ENCODE measurements around the gene TMEM254.

TMEM254 gene

GRCh38 chr10:80137031-80137862 is 58.8 kb downstream of the TMEM254 start:
- no peak overlapping the region for H3K27ac ChIP-seq (ENCODE audit: low read length)
- no peaks in the 10 kb centered on the region for H3K27me3 ChIP-seq (ENCODE audit: low read depth, low read length)
- H3K9ac ChIP-seq (ENCODE audit: low read length) = no peak overlapping the region
- no peaks in the 10 kb centered on the region for H3K36me3 ChIP-seq (replicated peaks; ENCODE audit: low read depth, low read length)
- no peak overlapping the region for H3K4me2 ChIP-seq (ENCODE audit: low read length)
- no peak for TF ChIP-seq CTCF (IDR thresholded peaks at IDR 0.05; ENCODE audit: low read depth, low read length)
- TF ChIP-seq EZH2phosphoT487 (IDR thresholded peaks at IDR 0.05; ENCODE audit: low read depth) = no peak
- no peaks in the 10 kb centered on the region for H3K9me3 ChIP-seq (ENCODE audit: insufficient read depth, low read length)
- no peaks in the 10 kb centered on the region for H4K20me1 ChIP-seq (ENCODE audit: insufficient read depth, low read length)
- no peak overlapping the region for H2AFZ ChIP-seq (ENCODE audit: low read depth, low read length)
- H3K4me1 ChIP-seq (ENCODE audit: low read length) = no peaks in the 10 kb centered on the region
- no peaks in the 10 kb centered on the region for H3K79me2 ChIP-seq (ENCODE audit: low read length)
- no peak overlapping the region for H3K4me3 ChIP-seq (ENCODE audit: low read length)

- Histone ChIP-seq H3K4me2 (ENCODE audit: low read length) (no peak overlapping the region), H4K20me1 (ENCODE audit: insufficient read depth, low read length) (no peaks in the 10 kb centered on the region), H3K4me3 (ENCODE audit: low read length) (no peak overlapping the region), H2AFZ (ENCODE audit: low read depth, low read length) (no peak overlapping the region), H3K79me2 (ENCODE audit: low read length) (no peaks in the 10 kb centered on the region), H3K27ac (ENCODE audit: low read length) (no peak overlapping the region), H3K4me1 (ENCODE audit: low read length) (no peaks in the 10 kb centered on the region), H3K27me3 (ENCODE audit: low read depth, low read length) (no peaks in the 10 kb centered on the region), H3K9me3 (ENCODE audit: insufficient read depth, low read length) (no peaks in the 10 kb centered on the region), H3K36me3 (replicated peaks; ENCODE audit: low read depth, low read length) (no peaks in the 10 kb centered on the region), H3K9ac (ENCODE audit: low read length) (no peak overlapping the region)
- TF ChIP-seq CTCF (IDR thresholded peaks at IDR 0.05; ENCODE audit: low read depth, low read length) (no peak), EZH2phosphoT487 (IDR thresholded peaks at IDR 0.05; ENCODE audit: low read depth) (no peak)
These were observed 59.5 kb downstream of the TMEM254 start for GRCh38 chr10:80137920-80138319.

- TF ChIP-seq EZH2phosphoT487 (IDR thresholded peaks at IDR 0.05; ENCODE audit: low read depth) = no peak
- TF ChIP-seq CTCF (IDR thresholded peaks at IDR 0.05; ENCODE audit: low read depth, low read length) = no peak
- Histone ChIP-seq H3K27ac (ENCODE audit: low read length) (no peak overlapping the region), H2AFZ (ENCODE audit: low read depth, low read length) (no peak overlapping the region), H3K27me3 (ENCODE audit: low read depth, low read length) (no peaks in the 10 kb centered on the region), H3K9ac (ENCODE audit: low read length) (no peak overlapping the region), H3K4me1 (ENCODE audit: low read length) (peaks cover 4% of the 10 kb centered on the region), H3K4me2 (ENCODE audit: low read length) (no peak overlapping the region), H4K20me1 (ENCODE audit: insufficient read depth, low read length) (0 out of 2 replicates have a peak, but pooled peaks cover 2% of the 10 kb centered on the region), H3K36me3 (replicated peaks; ENCODE audit: low read depth, low read length) (no peaks in the 10 kb centered on the region), H3K79me2 (ENCODE audit: low read length) (no peaks in the 10 kb centered on the region), H3K9me3 (ENCODE audit: insufficient read depth, low read length) (no peaks in the 10 kb centered on the region), H3K4me3 (ENCODE audit: low read length) (no peak overlapping the region)
These were observed 60.8 kb downstream of the TMEM254 start for GRCh38 chr10:80139265-80139664.

- H3K27me3 ChIP-seq (ENCODE audit: low read depth, low read length) = no peaks in the 10 kb centered on the region
- H3K27ac ChIP-seq (ENCODE audit: low read length) = no peak overlapping the region
- H3K79me2 ChIP-seq (ENCODE audit: low read length) = no peaks in the 10 kb centered on the region
- no peak overlapping the region for H3K9ac ChIP-seq (ENCODE audit: low read length)
- H4K20me1 ChIP-seq (ENCODE audit: insufficient read depth, low read length) = 0 out of 2 replicates have a peak, but pooled peaks cover 2% of the 10 kb centered on the region
- no peak overlapping the region for H3K4me3 ChIP-seq (ENCODE audit: low read length)
- TF ChIP-seq EZH2phosphoT487 (IDR thresholded peaks at IDR 0.05; ENCODE audit: low read depth) (no peak), CTCF (IDR thresholded peaks at IDR 0.05; ENCODE audit: low read depth, low read length) (no peak)
- H3K36me3 ChIP-seq (replicated peaks; ENCODE audit: low read depth, low read length) = no peaks in the 10 kb centered on the region
- H3K4me2 ChIP-seq (ENCODE audit: low read length) = no peak overlapping the region
- no peak overlapping the region for H2AFZ ChIP-seq (ENCODE audit: low read depth, low read length)
- H3K4me1 ChIP-seq (ENCODE audit: low read length) = peaks cover 13% of the 10 kb centered on the region
- H3K9me3 ChIP-seq (ENCODE audit: insufficient read depth, low read length) = no peaks in the 10 kb centered on the region
These were observed 61.8 kb downstream of the TMEM254 start for GRCh38 chr10:80140251-80140650.
